Panc1 (cell line): Measurements from ENCODE around the gene TOR1AIP1.

Experiments used
- CTCF ChIP-seq: fragments of 450-650 bp; IDR thresholded peaks from 2 replicates; pipeline ENCODE4 v1.5.1; 2017; ENCODE audit warnings: mild to moderate bottlenecking
- SIN3A ChIP-seq: IDR thresholded peaks from 2 replicates; pipeline ENCODE4 v1.6.1; 2012; ENCODE audit warnings: low read depth, mild to moderate bottlenecking, low read length, moderate library complexity, borderline replicate concordance; ENCODE audit not compliant: insufficient read depth

DNA sequence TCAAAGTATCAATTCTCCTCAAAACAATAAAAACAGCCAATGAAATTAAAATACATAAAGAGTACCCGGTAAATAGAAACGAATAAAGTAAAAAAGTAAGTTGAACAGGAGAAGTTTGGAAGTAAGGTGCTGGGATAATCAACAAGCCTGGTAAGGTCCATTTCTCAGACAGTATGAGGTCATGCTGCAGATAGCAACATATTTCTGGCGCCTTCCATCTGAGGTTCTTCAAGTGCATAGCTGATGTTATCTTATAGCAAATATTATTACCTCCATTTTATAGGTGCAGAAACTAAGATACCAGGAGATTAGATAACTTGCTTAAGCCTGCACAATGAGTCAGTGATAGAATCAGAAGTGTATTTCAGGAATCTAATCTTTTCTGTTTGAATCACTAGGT, 48.8 kb downstream of the TOR1AIP1 start:
- TF ChIP-seq CTCF (no peak), SIN3A (no peak)
